Neural progenitor cell (in vitro differentiated cells): ENCODE data around the gene GALNS. TPM values are rescaled to one million over a fixed set of nuclear protein-coding genes. Genes with fewer than 3 reads are reported as not detected.
A peak's percentile ranks its signal among the peaks of the same experiment; 100 is the strongest.
"Not testable (repeated sequence)": the region's sequence is repeated elsewhere in the genome, so short reads cannot be mapped to it uniquely, and the experiment has no call there.

ENCODE experiments used
- DNase-seq: peaks from one replicate; pipeline ENCODE4 v3.0.0-alpha.2; 2016; ENCODE audit warnings: low spot score
- H2AFZ ChIP-seq: fragments of 200-600 bp; sonication (generic); replicated peaks from 2 replicates; pipeline ENCODE4 v1.6.1; 2016; ENCODE audit warnings: antibody characterized with exemption
- H3F3A ChIP-seq: fragments of 200-600 bp; sonication (generic); 2 replicates; pipeline ENCODE4 v1.6.1; 2016; ENCODE audit warnings: antibody characterized with exemption, low read depth
- H3K27ac ChIP-seq: fragments of 200-600 bp; sonication (generic); 2 replicates; pipeline ENCODE4 v1.5.1; 2016; ENCODE audit warnings: mild to moderate bottlenecking
- H3K27me3 ChIP-seq: fragments of 200-600 bp; sonication (generic); 2 replicates; pipeline ENCODE4 v1.6.1; 2016; ENCODE audit warnings: mild to moderate bottlenecking, moderate library complexity
- H3K36me3 ChIP-seq: fragments of 200-600 bp; sonication (generic); 2 replicates; pipeline ENCODE4 v1.5.1; 2016
- H3K4me1 ChIP-seq: fragments of 200-600 bp; sonication (generic); 2 replicates; pipeline ENCODE4 v1.6.1; 2016; ENCODE audit warnings: mixed run types
- H3K4me2 ChIP-seq: fragments of 200-600 bp; sonication (generic); 2 replicates; pipeline ENCODE4 v1.6.1; 2016
- H3K4me3 ChIP-seq: fragments of 200-600 bp; sonication (generic); 2 replicates; pipeline ENCODE4 v1.5.1; 2016
- H3K79me2 ChIP-seq: fragments of 200-600 bp; sonication (generic); 2 replicates; pipeline ENCODE4 v1.6.1; 2016; ENCODE audit warnings: low read depth
- H3K9ac ChIP-seq: fragments of 200-600 bp; sonication (generic); 2 replicates; pipeline ENCODE4 v1.6.1; 2016
- H3K9me3 ChIP-seq: fragments of 200-600 bp; sonication (generic); 2 replicates; pipeline ENCODE4 v1.5.1; 2016; ENCODE audit warnings: low read depth
- H4K20me1 ChIP-seq: fragments of 200-600 bp; sonication (generic); 2 replicates; pipeline ENCODE4 v1.6.1; 2016; ENCODE audit warnings: low read depth
- H3K27ac Mint-ChIP-seq: 3 replicates; pipeline ENCODE4 v1.8.0; 2021; ENCODE audit warnings: mixed read lengths
- H3K27me3 Mint-ChIP-seq: 2 replicates; pipeline ENCODE4 v1.8.0; 2022; ENCODE audit warnings: low read depth, mild to moderate bottlenecking, inconsistent platforms, moderate library complexity, mixed read lengths; ENCODE audit not compliant: insufficient read depth
- H3K36me3 Mint-ChIP-seq: 3 replicates; pipeline ENCODE4 v1.8.0; 2021; ENCODE audit warnings: mixed read lengths
- H3K4me1 Mint-ChIP-seq: 3 replicates; pipeline ENCODE4 v1.8.0; 2021; ENCODE audit warnings: mixed read lengths
- H3K4me3 Mint-ChIP-seq: 3 replicates; pipeline ENCODE4 v1.8.0; 2021; ENCODE audit warnings: mild to moderate bottlenecking, moderate library complexity, mixed read lengths
- H3K9me3 Mint-ChIP-seq: 3 replicates; pipeline ENCODE4 v1.8.0; 2020; ENCODE audit warnings: mixed read lengths
- EZH2 ChIP-seq: fragments of 200-600 bp; sonication (generic); IDR thresholded peaks from 2 replicates; pipeline ENCODE4 v1.6.1; 2017; ENCODE audit warnings: antibody characterized with exemption, mild to moderate bottlenecking, moderate library complexity
- EZH2phosphoT487 ChIP-seq: fragments of 200-600 bp; sonication (generic); IDR thresholded peaks from 2 replicates; pipeline ENCODE4 v1.6.1; 2017; ENCODE audit warnings: antibody characterized with exemption
- total RNA-seq: library from RNA; depleted of rRNA; stranded (reverse); fragments of >200 nt; gene quantifications from 2 replicates; pipeline ENCODE4 v1.2.3, GENCODE V29; 2015; ENCODE audit warnings: low replicate concordance
- TF ChIP-seq, protein P1 (sequence below): fragments of 200-600 bp; sonication (generic); IDR thresholded peaks from 2 replicates; pipeline ENCODE4 v1.5.1; 2017; ENCODE audit warnings: antibody characterized with exemption, mild to moderate bottlenecking

The GALNS gene
- total RNA-seq, 1 donor from 2014 or later: 5.0 TPM

- TF ChIP-seq EZH2phosphoT487: no peak
- Histone ChIP-seq H3K4me1 (no peaks in the 10 kb centered on the region), H4K20me1 (no peaks in the 10 kb centered on the region), H2AFZ (no peak overlapping the region), H3K4me2 (no peak overlapping the region), H3K9me3 (no peaks in the 10 kb centered on the region), H3K36me3 (no peaks in the 10 kb centered on the region), H3F3A (no peaks in the 10 kb centered on the region), H3K4me3 (no peak overlapping the region), H3K27me3 (no peaks in the 10 kb centered on the region), H3K27ac (no peak overlapping the region), H3K9ac (peak overlapping the region; percentile 20), H3K79me2 (no peaks in the 10 kb centered on the region)
- peak overlapping the region; percentile 21 for H3K27ac Mint-ChIP-seq
- H3K27me3 Mint-ChIP-seq: peaks cover 4% of the 10 kb centered on the region
- H3K36me3 Mint-ChIP-seq: peaks cover 2% of the 10 kb centered on the region
- DNase-seq: no peak
- H3K4me3 Mint-ChIP-seq: no peak overlapping the region
- H3K9me3 Mint-ChIP-seq: peaks cover 4% of the 10 kb centered on the region
- no peaks in the 10 kb centered on the region for H3K4me1 Mint-ChIP-seq
Observed at GRCh38 chr16:88894681-88895300, 38.0 kb upstream of the GALNS start.

GRCh38 chr16:88894266-88894665 lies 37.5 kb upstream of the GALNS start:
- not testable (repeated sequence) for H3K27ac ChIP-seq, DNase-seq, H3K27me3 ChIP-seq, H3K4me1 Mint-ChIP-seq, H3F3A ChIP-seq, H2AFZ ChIP-seq, H3K79me2 ChIP-seq, H3K4me3 ChIP-seq, H3K4me2 ChIP-seq, H3K9ac ChIP-seq, H3K9me3 ChIP-seq, H3K27ac Mint-ChIP-seq, H3K9me3 Mint-ChIP-seq, H3K4me1 ChIP-seq, H3K36me3 Mint-ChIP-seq, H3K4me3 Mint-ChIP-seq, H3K36me3 ChIP-seq, H4K20me1 ChIP-seq, H3K27me3 Mint-ChIP-seq

DNA sequence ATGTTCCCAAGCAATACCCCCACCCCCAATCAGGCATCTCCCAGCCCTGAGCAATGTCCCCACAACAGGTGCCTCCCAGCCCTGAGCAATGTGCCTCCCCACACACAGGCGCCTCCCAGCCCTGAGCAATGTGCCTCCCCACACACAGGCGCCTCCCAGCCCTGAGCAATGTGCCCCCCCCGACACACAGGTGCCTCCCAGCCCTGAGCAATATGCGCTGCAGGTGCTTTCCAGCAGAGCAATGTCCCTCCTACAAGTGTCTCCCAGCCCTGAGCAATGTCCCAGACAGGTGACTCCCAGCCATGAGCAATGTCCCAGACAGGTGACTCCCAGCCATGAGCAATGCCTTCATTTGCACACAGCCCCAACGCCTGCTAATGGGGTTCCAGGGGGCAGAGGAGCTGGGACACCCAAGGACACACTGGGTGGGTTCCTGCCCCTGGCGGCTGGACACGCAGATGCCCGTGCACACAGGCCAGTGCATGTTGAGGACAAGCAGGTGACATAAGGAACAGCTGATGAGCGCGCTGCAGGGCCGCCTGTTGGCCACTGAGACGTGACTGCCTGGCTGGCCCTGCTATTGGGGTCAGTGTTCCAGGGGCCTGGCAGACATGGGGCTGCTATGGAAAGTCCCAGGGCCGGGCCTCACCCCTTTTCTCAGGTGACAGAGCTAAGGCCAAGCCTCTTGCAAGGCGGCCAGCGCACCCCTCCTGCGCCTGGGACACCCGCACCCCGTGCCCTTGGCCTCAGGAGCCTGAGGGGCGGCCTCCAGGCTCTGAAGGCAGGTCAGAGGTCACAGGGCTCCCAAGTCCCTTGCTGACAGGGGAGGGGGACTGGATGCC lies 36.6 kb upstream of the GALNS start:
- peaks cover 6% of the 10 kb centered on the region for H3K27me3 Mint-ChIP-seq
- H3K36me3 Mint-ChIP-seq: peaks cover 2% of the 10 kb centered on the region
- H3K4me1 Mint-ChIP-seq: no peaks in the 10 kb centered on the region

DNA sequence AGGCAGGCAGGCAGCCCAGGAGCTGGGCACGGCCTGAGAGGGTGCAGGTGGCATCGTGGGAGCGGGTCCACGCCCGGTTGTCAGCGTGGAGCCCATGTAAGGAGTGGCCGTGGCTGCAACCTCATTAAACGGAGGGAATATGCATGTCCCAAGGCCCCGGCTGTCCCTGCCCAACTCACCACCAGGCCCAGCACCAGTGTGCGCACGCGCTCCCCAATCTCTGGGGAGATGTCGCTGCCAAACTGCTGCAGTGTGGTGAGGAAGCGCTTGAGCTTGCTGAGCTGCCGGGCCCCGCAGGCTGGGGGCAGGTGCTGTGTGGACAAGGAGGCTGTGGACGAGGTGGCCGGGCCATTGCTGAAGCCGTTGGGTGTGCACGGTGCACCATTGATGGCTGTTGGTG lies 35.3 kb upstream of the GALNS start:
- Mint-ChIP-seq H3K36me3 (peaks cover 2% of the 10 kb centered on the region), H3K27me3 (peaks cover 6% of the 10 kb centered on the region), H3K27ac (no peak overlapping the region), H3K4me3 (no peak overlapping the region), H3K9me3 (peaks cover 4% of the 10 kb centered on the region), H3K4me1 (peaks cover 3% of the 10 kb centered on the region)
- Histone ChIP-seq H3K4me3 (no peak overlapping the region), H3K27me3 (no peaks in the 10 kb centered on the region), H3K9me3 (no peaks in the 10 kb centered on the region), H2AFZ (no peak overlapping the region), H3K27ac (no peak overlapping the region), H3K9ac (no peak overlapping the region), H3F3A (no peaks in the 10 kb centered on the region), H3K79me2 (no peaks in the 10 kb centered on the region), H4K20me1 (no peaks in the 10 kb centered on the region), H3K36me3 (no peaks in the 10 kb centered on the region), H3K4me2 (no peak overlapping the region), H3K4me1 (no peaks in the 10 kb centered on the region)
- TF ChIP-seq EZH2phosphoT487: no peak
- TF ChIP-seq, protein P1, sequence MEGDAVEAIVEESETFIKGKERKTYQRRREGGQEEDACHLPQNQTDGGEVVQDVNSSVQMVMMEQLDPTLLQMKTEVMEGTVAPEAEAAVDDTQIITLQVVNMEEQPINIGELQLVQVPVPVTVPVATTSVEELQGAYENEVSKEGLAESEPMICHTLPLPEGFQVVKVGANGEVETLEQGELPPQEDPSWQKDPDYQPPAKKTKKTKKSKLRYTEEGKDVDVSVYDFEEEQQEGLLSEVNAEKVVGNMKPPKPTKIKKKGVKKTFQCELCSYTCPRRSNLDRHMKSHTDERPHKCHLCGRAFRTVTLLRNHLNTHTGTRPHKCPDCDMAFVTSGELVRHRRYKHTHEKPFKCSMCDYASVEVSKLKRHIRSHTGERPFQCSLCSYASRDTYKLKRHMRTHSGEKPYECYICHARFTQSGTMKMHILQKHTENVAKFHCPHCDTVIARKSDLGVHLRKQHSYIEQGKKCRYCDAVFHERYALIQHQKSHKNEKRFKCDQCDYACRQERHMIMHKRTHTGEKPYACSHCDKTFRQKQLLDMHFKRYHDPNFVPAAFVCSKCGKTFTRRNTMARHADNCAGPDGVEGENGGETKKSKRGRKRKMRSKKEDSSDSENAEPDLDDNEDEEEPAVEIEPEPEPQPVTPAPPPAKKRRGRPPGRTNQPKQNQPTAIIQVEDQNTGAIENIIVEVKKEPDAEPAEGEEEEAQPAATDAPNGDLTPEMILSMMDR: no peak
- TF ChIP-seq EZH2: no peak
- no peak for DNase-seq

More for the DNA sequence above, 36.6 kb upstream of the GALNS start:
- Histone ChIP-seq H3K4me1 (no peaks in the 10 kb centered on the region), H2AFZ (no peak overlapping the region), H3K79me2 (no peaks in the 10 kb centered on the region), H3K4me3 (no peak overlapping the region), H3K4me2 (no peak overlapping the region), H3K9ac (no peak overlapping the region), H3K9me3 (no peaks in the 10 kb centered on the region), H3K36me3 (no peaks in the 10 kb centered on the region), H3F3A (no peaks in the 10 kb centered on the region), H3K27ac (no peak overlapping the region), H3K27me3 (no peaks in the 10 kb centered on the region), H4K20me1 (no peaks in the 10 kb centered on the region)
- Mint-ChIP-seq H3K27ac (no peak overlapping the region), H3K4me3 (no peak overlapping the region), H3K9me3 (peaks cover 4% of the 10 kb centered on the region)
- DNase-seq: no peak
- TF ChIP-seq EZH2: no peak
- TF ChIP-seq EZH2phosphoT487: no peak
- TF ChIP-seq, protein P1: no peak
